ENCODE measurements around the gene UGT1A4.
"Not testable (repeated sequence)": the region's sequence is repeated elsewhere in the genome, so short reads cannot be mapped to it uniquely, and the experiment has no call there.

UGT1A4 gene

GRCh38 chr2:233700028-233700635, 18.4 kb upstream of the UGT1A4 start:
- peak; percentile 86 for DNase-seq

DNA sequence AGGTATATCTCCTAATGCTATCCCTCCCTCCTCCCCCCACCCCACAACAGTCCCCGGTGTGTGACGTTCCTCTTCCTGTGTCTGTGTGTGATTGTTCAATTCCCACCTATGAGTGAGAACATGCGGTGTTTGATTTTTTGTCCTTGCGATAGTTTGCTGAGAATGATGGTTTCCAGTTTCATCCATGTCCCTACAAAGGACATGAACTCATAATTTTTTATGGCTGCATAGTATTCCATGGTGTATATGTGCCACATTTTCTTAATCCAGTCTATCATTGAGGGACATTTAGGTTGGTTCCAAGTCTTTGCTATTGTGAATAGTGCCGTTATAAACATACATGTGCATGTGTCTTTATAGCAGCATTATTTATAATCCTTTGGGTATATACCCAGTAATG, 17.7 kb upstream of the UGT1A4 start:
- not testable (repeated sequence) for DNase-seq

GRCh38 chr2:233702238-233702637, 16.3 kb upstream of the UGT1A4 start:
- no peak for DNase-seq

- peak; percentile 90 for DNase-seq
Observed at GRCh38 chr2:233705911-233706506, 12.5 kb upstream of the UGT1A4 start.

DNA sequence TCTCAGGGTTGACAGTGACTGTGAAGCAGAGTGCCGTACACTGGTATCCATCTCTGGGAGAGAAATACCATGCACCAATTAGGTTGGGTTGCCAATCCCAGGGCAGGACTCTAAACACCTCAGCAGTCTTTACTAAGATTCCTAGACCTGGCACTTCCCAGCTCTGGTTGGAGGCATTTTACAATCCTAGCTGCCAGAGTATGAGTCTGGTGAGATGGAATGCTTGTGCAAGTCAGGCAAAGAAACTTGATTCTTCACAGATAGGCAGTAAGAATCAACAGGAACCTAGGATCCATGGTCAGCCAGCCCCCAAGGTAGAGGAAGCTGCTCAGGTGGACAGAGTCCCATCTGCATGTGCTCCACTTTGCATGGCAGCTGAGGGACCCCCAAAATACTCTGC, 11.8 kb upstream of the UGT1A4 start:
- DNase-seq: peak; percentile 95

GRCh38 chr2:233707940-233708644, 10.4 kb upstream of the UGT1A4 start:
- DNase-seq: peak; percentile 67

GRCh38 chr2:233708942-233709341, 9.6 kb upstream of the UGT1A4 start:
- no peak for DNase-seq

DNA sequence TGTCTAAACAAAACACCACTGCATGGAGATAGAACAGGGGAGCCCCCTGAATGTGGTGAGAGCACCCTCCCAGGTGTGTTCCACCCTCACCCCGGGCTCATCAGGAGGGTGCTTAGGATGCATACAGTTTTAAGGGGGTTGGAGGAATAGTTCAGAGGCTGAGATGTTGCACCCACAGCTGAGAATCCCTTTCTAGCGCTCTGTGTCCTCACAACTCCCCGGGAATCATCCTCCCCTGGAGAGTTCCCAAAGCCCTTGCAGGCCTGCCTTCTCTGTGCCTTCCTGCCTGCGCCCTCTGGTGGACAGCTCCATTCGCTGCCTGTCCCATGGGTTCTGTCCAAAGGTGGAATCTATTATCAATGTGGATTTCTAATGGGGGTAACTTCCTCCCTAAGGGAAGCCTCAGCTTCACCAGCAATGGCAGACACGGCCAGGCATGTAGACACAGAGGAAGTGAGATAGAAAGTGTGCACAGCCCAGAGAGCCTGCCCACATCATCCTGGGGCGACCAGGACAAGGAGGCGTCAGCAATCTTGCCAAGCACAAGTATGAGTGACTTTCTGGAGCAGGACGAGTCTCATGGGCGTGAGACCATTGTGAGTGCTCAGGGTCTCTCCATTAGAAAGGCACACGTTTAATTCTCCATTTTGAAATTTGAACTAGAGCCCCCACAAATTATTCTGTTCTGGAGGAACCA, 7.1 kb upstream of the UGT1A4 start:
- peak; percentile 69 for DNase-seq

GRCh38 chr2:233712611-233713261, 5.8 kb upstream of the UGT1A4 start, which contains the start of gene UGT1A5:
Gene UGT1A5 (plus strand): TSS chr2:233712907. CDS start chr2:233712992, 85 bp downstream.
- DNase-seq: no peak

DNA sequence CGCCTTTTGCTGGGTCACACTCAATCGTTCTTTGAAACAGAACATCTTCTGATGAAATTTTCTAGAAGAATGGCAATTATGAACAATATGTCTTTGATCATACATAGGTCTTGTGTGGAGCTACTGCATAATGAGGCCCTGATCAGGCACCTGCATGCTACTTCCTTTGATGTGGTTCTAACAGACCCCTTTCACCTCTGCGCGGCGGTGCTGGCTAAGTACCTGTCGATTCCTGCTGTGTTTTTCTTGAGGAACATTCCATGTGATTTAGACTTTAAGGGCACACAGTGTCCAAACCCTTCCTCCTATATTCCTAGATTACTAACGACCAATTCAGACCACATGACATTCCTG, 5.3 kb upstream of the UGT1A4 start:
- DNase-seq: no peak

GRCh38 chr2:233714121-233714520, 4.4 kb upstream of the UGT1A4 start:
- no peak for DNase-seq

DNA sequence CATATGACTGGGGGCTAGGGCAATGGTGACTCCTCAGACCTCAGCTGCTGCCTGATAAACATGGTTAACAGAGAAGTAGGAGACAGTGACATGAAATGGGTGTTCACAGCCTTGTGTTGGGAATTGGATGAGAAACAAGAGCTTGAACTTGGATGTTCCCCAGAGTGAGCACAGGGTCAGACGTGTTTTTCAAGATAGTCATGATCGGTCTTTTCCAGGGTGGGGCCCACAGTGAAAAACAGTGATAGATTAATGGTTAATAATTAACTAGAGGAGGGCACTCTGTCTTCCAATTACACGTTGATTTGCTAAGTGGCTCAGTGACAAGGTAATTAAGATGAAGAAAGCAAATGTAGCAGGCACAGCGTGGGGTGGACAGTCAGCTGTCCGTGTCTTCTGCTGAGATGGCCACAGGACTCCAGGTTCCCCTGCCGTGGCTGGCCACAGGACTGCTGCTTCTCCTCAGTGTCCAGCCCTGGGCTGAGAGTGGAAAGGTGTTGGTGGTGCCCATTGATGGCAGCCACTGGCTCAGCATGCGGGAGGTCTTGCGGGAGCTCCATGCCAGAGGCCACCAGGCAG, 10.3 kb downstream of the UGT1A4 start, which contains the start of gene UGT1A3:
UGT1A3 (plus strand) TSS at position 320 of the 579 bp plus-strand sequence; CDS start at position 405, 85 bp downstream.
- no peak for DNase-seq

GRCh38 chr2:233736868-233737653, 18.5 kb downstream of the UGT1A4 start:
- DNase-seq: not testable (repeated sequence)

DNA sequence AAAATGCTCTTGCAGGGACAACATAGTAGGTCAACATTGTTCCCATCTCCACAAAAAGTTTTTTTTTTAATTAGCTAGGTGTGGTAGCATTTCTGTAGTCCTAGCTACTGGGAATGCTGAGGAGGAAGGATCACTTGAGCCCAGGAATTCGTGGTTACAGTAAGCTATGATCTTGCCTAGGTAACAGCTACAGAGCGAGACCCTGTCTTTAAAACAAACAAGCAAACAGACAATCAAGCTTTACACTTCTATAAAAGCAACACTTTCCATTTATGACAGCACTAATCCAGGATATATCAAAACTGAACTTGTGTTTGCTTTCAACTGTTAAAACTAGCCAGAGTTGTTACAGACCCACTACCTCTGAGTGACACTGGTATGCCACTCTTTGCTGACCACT, 22.3 kb downstream of the UGT1A4 start:
- DNase-seq: no peak

- no peak for DNase-seq
Observed at GRCh38 chr2:233743464-233744259, 25.1 kb downstream of the UGT1A4 start.

- no peak for DNase-seq
Observed at GRCh38 chr2:233745073-233745755, 26.7 kb downstream of the UGT1A4 start.

DNA sequence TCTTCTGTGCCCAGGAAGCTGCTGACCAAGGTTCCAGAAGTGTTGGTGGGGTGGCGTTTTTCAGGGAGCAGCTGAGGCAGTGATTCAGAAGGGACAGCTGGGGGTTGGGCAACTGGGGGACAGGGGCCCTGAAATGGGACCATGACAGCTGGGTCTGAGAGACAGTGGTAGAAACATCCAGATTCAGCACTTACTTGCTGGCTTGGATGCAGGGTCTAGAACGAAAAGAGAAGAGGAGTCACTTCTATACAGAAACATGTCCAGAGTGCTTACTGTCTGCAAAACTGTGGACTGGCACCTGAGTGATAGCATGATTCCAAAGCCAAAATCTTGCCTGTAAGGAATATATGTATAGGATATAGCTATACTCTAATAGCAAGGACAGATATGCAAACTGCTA, 27.3 kb downstream of the UGT1A4 start:
- not testable (repeated sequence) for DNase-seq

- DNase-seq: peak; percentile 17
Observed at GRCh38 chr2:233746475-233747282, 28.1 kb downstream of the UGT1A4 start.

- DNase-seq: no peak
Observed at GRCh38 chr2:233747283-233747544, 28.7 kb downstream of the UGT1A4 start.

GRCh38 chr2:233750689-233751088, 32.2 kb downstream of the UGT1A4 start:
- not testable (repeated sequence) for DNase-seq

Data from NCI-H226 (cell line).